Esophagus squamous epithelium (tissue), 5 donors: ENCODE data around the gene TNFSF4. TPM values are rescaled to one million over a fixed set of nuclear protein-coding genes. Genes with fewer than 3 reads are reported as not detected.

ENCODE experiments used
- DNase-seq: peaks from one replicate; lab custom pipeline; 2025; lab: John Stamatoyannopoulos, UW
- H3K27ac ChIP-seq, 4 donors: fragments of 200-600 bp; sonication (generic); one replicate each; pipeline ENCODE4 v1.5.1; 2016 to 2019; ENCODE audit warnings: mild to moderate bottlenecking in 1 of 4
- H3K27me3 ChIP-seq, 4 donors: fragments of 200-600 bp; sonication (generic); 1 replicate in 3 of 4; 2 replicates in 1 of 4; pipeline versions ENCODE4 v1.5.1 to v1.6.0; 2017 to 2021; ENCODE audit warnings: antibody characterized with exemption in 1 of 4
- H3K36me3 ChIP-seq, 3 donors: fragments of 200-600 bp; sonication (generic); one replicate each; pipeline ENCODE4 v1.5.1; 2016 to 2019
- H3K4me1 ChIP-seq, 3 donors: fragments of 200-600 bp; sonication (generic); one replicate each; pipeline ENCODE4 v1.5.1; 2017 to 2019
- H3K4me3 ChIP-seq, 4 donors: fragments of 200-600 bp; sonication (generic); 1 replicate in 3 of 4; 2 replicates in 1 of 4; pipeline ENCODE4 v1.5.1; 2016 to 2019; ENCODE audit warnings: mild to moderate bottlenecking in 2 of 4, moderate library complexity in 1 of 4
- H3K9me3 ChIP-seq, 3 donors: fragments of 200-600 bp; sonication (generic); one replicate each; pipeline ENCODE4 v1.5.1; 2016 to 2019
- CTCF ChIP-seq, 6 experiments: fragments of 450-650 bp in 4 of 6; fragments of 200-600 bp in 2 of 6; sonication (generic) in 2 of 6; IDR thresholded peaks; one replicate each; pipeline ENCODE4 v1.5.1; 2016 to 2019; ENCODE audit warnings: antibody characterized with exemption in 6 of 6, mild to moderate bottlenecking in 4 of 6, moderate library complexity in 4 of 6
- POLR2A ChIP-seq, 4 donors: fragments of 450-650 bp; IDR thresholded peaks; one replicate each; pipeline ENCODE4 v1.6.1; 2017; ENCODE audit warnings: antibody characterized with exemption in 4 of 4, mild to moderate bottlenecking in 4 of 4, moderate library complexity in 3 of 4
- WGBS, 2 donors: methylation state at CpG; one replicate each; pipeline ENCODE4 v1.1.5; 2018; 5-methylcytosine and 5-hydroxymethylcytosine counted together
- intact Hi-C: fragments of 100-400 bp; cut with DNase I; formaldehyde crosslinking; loops from one replicate; pipeline ENCODE4 v1.15.0; 2022
- total RNA-seq, 4 donors: library from RNA; depleted of rRNA; stranded (reverse); fragments of >200 nt; gene quantifications; one replicate each; pipeline ENCODE4 v1.1.0, GENCODE V29; 2016
- donor health status: DM: yes; HTN: yes; CAD: no.

The TNFSF4 gene
- total RNA-seq, 4 donors from 2014 or later: 0.09 to 0.57 TPM; not detected in 2

DNA sequence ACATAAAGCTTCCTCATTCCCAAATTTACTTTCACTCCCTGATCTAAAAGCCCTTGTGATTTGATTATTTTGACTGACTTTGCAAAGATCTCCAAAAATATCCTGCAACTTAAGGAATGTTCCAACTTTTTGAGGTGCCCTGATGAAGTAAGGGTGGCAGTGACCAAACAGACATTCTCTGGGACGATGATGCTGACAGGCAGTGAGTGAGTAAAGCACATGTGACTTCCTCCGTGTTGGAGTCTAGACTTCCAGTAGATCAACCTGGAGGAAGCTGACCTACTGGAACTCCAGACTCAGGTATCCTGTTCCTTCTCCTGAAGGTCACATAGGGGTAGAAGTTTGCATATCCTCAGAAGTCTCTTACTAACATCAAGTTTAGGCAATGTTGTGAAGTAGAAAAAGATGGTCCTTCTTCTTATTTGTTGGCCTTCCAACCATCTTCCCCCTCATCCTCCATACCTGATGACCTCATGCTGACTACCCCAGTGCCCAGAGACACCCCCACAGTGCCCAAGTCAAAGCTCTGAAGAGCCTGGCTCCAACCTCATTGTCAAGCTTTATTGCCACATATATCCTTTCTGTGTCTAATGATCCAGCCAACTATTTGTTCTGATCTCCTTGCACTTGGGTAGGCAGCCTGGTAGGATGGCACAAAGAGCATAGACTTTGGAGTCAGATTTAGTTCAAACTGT is 16.0 kb downstream of the TNFSF4 start:
- intact Hi-C loops: no loop called here
- H3K36me3 ChIP-seq: no peaks in the 10 kb centered on the region
- TF ChIP-seq POLR2A (IDR thresholded peaks at IDR 0.05) (no peak), CTCF (IDR thresholded peaks at IDR 0.05) (no peak)
- no peaks in the 10 kb centered on the region for H3K27me3 ChIP-seq
- H3K27ac ChIP-seq: peak overlapping the region in 3 of 4 donors; percentile 60 to 84 (median 81)
- 15 to 56% methylated on average over 2 of the region's 2 CpGs for WGBS, 2 donors
- peaks cover 16 to 36% (median 17%) of the 10 kb centered on the region in 3 donors for H3K4me1 ChIP-seq
- no peak overlapping the region for H3K4me3 ChIP-seq
- DNase-seq: no peak
- H3K9me3 ChIP-seq: no peaks in the 10 kb centered on the region

- Histone ChIP-seq H3K4me3 (no peak overlapping the region), H3K36me3 (no peaks in the 10 kb centered on the region), H3K4me1 (peaks cover 16 to 36% (median 17%) of the 10 kb centered on the region in 3 donors), H3K27ac (peak overlapping the region; percentile 59 to 84 (median 82)), H3K9me3 (no peaks in the 10 kb centered on the region), H3K27me3 (no peaks in the 10 kb centered on the region)
- no peak for TF ChIP-seq CTCF (IDR thresholded peaks at IDR 0.05)
- TF ChIP-seq POLR2A (IDR thresholded peaks at IDR 0.05): no peak
- 12 to 25% methylated on average over 9 to 10 of the region's 10 CpGs for WGBS, 2 donors
- peak; percentile 7 for DNase-seq
- intact Hi-C loops: no loop called here
Observed at GRCh38 chr1:173190101-173190936, 16.8 kb downstream of the TNFSF4 start.

GRCh38 chr1:173187671-173188237 is 19.4 kb downstream of the TNFSF4 start:
- intact Hi-C loops: no loop called here
- Histone ChIP-seq H3K27ac (no peak overlapping the region), H3K27me3 (no peaks in the 10 kb centered on the region), H3K4me3 (no peak overlapping the region), H3K9me3 (no peaks in the 10 kb centered on the region), H3K4me1 (peaks cover 16 to 26% (median 17%) of the 10 kb centered on the region in 3 donors), H3K36me3 (no peaks in the 10 kb centered on the region)
- no peak for TF ChIP-seq POLR2A (IDR thresholded peaks at IDR 0.05)
- TF ChIP-seq CTCF (IDR thresholded peaks at IDR 0.05): no peak
- WGBS, 2 donors: 67 to 78% methylated on average over 3 of the region's 3 CpGs
- DNase-seq: no peak

GRCh38 chr1:173181791-173182190 is 25.3 kb downstream of the TNFSF4 start:
- H3K36me3 ChIP-seq: no peaks in the 10 kb centered on the region
- WGBS, 2 donors: 86 to 96% methylated on average over 4 of the region's 4 CpGs

More at GRCh38 chr1:173181791-173182190, 25.3 kb downstream of the TNFSF4 start:
- intact Hi-C loops: no loop called here
- Histone ChIP-seq H3K27me3 (no peaks in the 10 kb centered on the region), H3K27ac (no peak overlapping the region), H3K9me3 (no peaks in the 10 kb centered on the region), H3K4me3 (no peak overlapping the region), H3K4me1 (no peaks in the 10 kb centered on the region)
- no peak for DNase-seq
- TF ChIP-seq CTCF (IDR thresholded peaks at IDR 0.05) (no peak), POLR2A (IDR thresholded peaks at IDR 0.05) (no peak)
